SK-N-MC (cell line): ENCODE measurements around the gene SIT1.
"Not testable (repeated sequence)": the region's sequence is repeated elsewhere in the genome, so short reads cannot be mapped to it uniquely, and the experiment has no call there.

ENCODE experiments used
- DNase-seq: peaks from one replicate; pipeline ENCODE4 v3.0.0-alpha.2; 2011; ENCODE audit warnings: low read depth, low spot score
- H3K27ac ChIP-seq: fragments of 200-600 bp; sonication (generic); 2 replicates; pipeline ENCODE4 v1.5.1; 2016; ENCODE audit warnings: mixed run types
- H3K36me3 ChIP-seq: fragments of 200-600 bp; sonication (generic); 2 replicates; pipeline ENCODE4 v1.6.1; 2017; ENCODE audit warnings: antibody characterized with exemption, low read length, mixed read lengths; ENCODE audit not compliant: insufficient read depth
- H3K4me3 ChIP-seq: fragments of 200-600 bp; sonication (generic); 2 replicates; pipeline ENCODE4 v1.5.1; 2016
- H3K9ac ChIP-seq: fragments of 200-600 bp; sonication (generic); 2 replicates; pipeline ENCODE4 v1.8.0; 2017; ENCODE audit warnings: mixed run types, mixed read lengths; ENCODE audit not compliant: insufficient read length
- H3K9me3 ChIP-seq: fragments of 200-600 bp; sonication (generic); 2 replicates; pipeline ENCODE4 v1.6.1; 2017; ENCODE audit warnings: low read depth, mild to moderate bottlenecking, antibody characterized with exemption, low read length, moderate library complexity, mixed read lengths
- EZH2 ChIP-seq: fragments of 200-600 bp; sonication (generic); IDR thresholded peaks from one replicate; pipeline ENCODE4 v1.6.1; 2017; ENCODE audit warnings: antibody characterized with exemption
- FOXP2 ChIP-seq: optimal IDR thresholded peaks from 2 replicates; pipeline ENCODE3; 2011; ENCODE audit warnings: mild to moderate bottlenecking, moderate library complexity; ENCODE audit not compliant: insufficient read depth; ENCODE audit errors: extremely low read length, control extremely low read depth
- POLR2AphosphoS5 ChIP-seq: IDR thresholded peaks from 2 replicates; pipeline ENCODE4 v1.6.1; 2012; ENCODE audit warnings: mild to moderate bottlenecking, low read depth, low read length, borderline replicate concordance

Gene SIT1

DNA sequence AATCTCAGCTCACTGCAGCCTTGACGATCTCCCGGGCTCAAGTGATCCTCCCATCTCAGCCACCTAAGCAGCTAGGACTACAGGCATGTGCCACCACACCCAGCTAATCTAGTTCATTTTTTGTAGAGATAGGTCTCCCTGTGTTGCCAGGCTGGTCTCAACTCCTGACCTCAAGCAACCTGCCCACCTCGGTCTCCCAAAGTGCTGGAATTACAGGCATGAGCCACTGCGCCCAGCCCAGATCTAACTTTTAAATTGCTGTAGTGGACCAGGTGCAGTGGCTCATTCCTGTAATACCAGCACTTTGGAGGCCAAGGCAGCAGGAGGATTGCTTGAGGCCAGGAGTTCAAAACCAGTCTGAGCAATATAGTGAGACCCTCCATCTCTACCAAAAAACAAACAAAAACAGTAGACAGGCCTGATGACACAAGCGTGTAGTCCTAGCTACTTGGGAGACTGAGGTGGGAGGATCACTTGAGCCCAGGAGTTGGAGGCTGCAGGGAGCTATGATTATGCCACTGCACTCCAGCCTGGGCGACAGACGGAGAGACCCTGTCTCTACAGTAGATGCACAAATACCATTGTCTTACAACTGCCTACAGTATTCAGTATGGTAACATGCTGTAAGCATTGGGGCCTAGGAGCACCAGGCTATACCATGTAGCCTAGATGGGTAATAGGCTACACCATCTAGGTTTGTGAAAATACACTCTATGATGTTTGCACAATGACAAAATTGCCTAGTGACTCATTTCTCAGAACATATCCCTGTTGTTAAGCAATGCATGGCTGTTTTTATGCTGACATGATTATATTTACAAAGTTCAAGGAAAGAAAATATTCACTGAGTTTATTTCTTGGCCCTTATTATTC lies 1.5 kb upstream of the SIT1 start:
- Histone ChIP-seq H3K36me3 (no peaks in the 10 kb centered on the region), H3K4me3 (no peak overlapping the region), H3K9ac (no peak overlapping the region), H3K9me3 (no peaks in the 10 kb centered on the region), H3K27ac (no peak overlapping the region)
- TF ChIP-seq POLR2AphosphoS5 (no peak), FOXP2 (no peak), EZH2 (no peak)
- no peak for DNase-seq

DNA sequence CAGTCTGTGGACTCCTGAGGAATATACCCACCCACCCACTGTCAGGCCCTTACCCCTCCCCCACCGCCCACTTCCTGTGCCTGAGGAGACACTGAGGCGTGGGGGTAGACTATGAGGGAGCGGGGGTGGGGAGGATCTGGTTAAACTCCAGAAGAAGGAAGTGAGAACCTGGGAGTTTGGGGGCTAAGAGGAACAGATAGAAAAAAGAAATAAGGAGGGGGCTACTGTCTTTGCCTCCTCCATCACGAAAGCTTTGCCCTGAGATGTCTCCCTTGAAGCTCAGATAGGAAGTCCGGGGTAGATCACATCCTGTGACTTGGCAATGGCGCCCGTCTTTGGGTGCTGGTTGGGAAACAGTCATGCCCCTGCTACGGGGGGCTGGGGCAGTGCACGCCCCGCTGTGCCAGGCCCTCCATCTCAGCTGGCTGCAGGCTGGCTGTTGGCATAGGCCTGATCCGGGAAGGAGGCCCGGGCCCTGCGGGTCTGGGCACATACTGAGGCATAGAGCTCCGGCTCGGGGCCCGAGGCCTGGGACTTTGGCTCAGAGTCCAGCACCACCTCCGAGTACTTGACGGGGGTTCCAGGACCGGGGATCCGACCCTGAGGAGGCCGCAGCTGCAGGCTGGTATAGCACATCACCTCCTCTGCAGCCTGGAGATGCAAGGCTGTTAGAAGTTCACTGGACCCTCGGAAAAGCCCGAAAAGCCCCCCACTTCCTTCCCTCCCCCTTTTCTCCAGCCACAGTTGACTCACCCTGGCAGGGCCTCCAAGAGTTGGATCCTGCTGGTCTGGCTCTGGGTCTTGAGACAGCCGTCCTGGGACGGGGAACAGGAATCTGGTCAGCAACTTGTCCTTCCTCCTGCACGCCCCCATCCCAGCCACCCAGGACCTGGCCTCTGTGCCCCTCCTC lies 1.0 kb downstream of the SIT1 start:
- no peaks in the 10 kb centered on the region for H3K36me3 ChIP-seq
- no peak overlapping the region for H3K4me3 ChIP-seq
- no peak for DNase-seq
- H3K9me3 ChIP-seq: no peaks in the 10 kb centered on the region
- TF ChIP-seq POLR2AphosphoS5 (no peak), EZH2 (no peak), FOXP2 (no peak)
- H3K9ac ChIP-seq: no peak overlapping the region
- H3K27ac ChIP-seq: no peak overlapping the region

DNA sequence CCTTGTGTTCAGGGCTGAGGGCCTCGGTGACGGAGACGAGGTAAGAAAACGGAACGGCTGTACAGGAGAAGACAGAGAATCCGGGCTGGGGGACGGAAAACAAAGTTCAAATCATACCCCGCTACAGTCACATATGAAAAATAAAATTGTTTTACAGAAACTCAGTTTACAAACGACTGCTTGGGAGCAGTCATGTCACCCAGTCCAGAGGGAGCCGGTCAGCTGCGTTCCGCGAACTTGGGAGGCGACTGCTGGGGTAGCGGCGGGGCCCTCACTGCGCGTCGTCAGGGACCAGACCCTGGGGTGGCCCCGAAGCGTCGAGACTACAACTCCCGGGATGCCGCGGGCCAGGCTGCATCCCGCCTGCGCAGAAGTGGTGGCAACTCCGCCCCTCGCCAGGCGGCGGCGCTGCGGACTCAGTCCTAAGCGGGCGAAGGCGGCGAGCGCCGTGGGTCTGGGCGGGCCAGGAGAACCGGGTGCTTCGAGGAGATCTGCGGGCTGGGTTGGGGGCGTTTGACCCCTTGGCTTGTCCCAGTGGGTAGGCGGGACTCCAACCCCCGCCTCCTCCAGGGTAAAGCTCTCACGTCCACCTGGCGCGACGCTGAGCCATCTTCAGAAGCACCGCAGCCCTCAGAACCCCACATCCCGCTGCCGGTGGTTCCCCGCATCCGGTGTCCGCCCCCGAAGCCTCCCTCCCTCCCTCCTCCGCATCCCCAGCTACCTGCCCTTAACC lies 4.0 kb downstream of the SIT1 start:
- no peak for DNase-seq
- H3K9me3 ChIP-seq: no peaks in the 10 kb centered on the region
- peak overlapping the region; percentile 56 for H3K9ac ChIP-seq
- TF ChIP-seq POLR2AphosphoS5 (peak; percentile 69), FOXP2 (no peak), EZH2 (no peak)
- H3K4me3 ChIP-seq: peak overlapping the region; percentile 79
- H3K36me3 ChIP-seq: no peaks in the 10 kb centered on the region
- no peak overlapping the region for H3K27ac ChIP-seq

DNA sequence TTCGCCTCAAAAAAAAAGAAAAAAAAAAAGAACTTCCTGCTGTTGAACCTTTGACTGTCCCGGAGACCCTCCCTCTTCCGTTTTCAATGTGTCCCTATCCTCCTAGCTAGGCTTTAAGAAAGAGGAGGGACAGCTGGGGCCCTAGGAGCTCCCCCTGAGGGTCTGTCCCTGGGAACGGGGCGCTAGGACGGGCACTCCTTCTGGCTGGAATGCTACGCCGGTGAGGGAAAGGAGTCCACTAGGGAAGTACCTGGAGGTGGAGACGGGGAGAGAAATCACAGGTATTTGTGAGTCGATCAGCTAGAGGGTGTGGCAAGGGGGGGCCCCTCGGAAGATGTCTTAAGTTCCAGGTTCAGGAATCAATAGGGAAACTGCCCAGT lies 4.6 kb downstream of the SIT1 start:
- no peak for TF ChIP-seq FOXP2
- no peak for TF ChIP-seq EZH2
- no peak for TF ChIP-seq POLR2AphosphoS5
- Histone ChIP-seq H3K9me3 (no peaks in the 10 kb centered on the region), H3K27ac (no peak overlapping the region), H3K4me3 (peak overlapping the region; percentile 79), H3K9ac (peak overlapping the region; percentile 56), H3K36me3 (no peaks in the 10 kb centered on the region)
- DNase-seq: no peak

DNA sequence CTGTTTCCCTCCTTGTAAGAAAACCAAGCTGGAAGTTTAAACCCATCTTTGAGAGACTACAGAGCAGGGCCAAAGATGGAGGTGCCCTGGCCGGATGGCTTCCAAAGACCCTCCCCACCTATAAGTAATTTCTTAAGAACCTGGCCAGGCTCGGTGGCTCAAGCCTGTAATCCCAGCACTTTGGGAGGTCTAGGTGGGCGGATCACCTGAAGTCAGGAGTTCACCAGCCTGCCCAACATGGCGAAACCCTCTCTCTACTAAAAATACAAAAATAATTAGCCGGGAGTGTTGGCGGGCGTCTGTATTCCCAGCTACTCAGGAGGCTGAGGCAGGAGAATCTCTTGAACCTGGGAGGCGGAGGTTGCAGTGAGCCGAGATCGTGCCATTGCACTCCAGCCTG lies 5.0 kb downstream of the SIT1 start:
- H3K4me3 ChIP-seq, H3K36me3 ChIP-seq, DNase-seq, H3K9me3 ChIP-seq, H3K9ac ChIP-seq, H3K27ac ChIP-seq: not testable (repeated sequence)

DNA sequence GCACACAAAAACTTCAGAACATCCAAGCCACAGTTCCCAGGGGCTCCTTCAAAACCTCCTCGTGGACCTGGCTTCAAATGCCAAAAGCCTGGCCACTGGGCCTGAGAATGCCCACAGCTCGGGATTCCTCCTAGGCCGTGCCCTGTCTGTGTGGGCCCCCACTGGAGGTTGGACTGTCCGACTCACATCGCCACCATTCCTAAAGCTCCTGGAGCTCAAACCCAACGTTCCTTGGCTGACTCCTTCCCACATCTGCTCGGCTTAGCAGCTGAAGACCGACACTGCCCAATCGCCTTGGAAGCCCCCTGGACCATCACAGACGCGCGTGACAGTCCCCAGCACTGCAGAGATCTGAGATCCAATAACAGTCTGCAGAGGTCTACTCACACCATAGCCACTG lies 7.7 kb downstream of the SIT1 start:
- DNase-seq: no peak
- no peak for TF ChIP-seq FOXP2
- TF ChIP-seq EZH2: no peak
- TF ChIP-seq POLR2AphosphoS5: no peak
- H3K9me3 ChIP-seq: no peaks in the 10 kb centered on the region
- no peak overlapping the region for H3K4me3 ChIP-seq
- H3K27ac ChIP-seq: no peak overlapping the region
- H3K9ac ChIP-seq: no peak overlapping the region
- no peaks in the 10 kb centered on the region for H3K36me3 ChIP-seq

DNA sequence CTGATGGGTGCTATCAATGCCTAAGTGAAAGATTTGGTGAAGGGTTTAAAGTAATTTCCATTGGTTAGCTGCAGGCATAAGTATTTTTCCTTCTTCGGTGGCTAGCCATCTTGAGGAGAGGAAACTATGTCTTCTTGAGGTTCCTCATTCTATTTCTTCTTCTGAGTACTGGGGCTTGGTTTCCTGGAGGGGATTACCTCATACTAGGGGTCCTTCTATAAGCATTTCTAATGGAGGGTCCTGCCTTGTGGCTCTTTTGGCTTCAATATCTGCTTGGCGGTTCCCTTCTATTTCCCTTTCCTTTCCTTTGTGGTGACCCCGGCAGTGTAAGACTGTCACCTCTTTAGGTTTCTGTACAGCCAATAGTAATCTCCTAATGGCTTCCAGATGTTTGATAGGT lies 9.3 kb downstream of the SIT1 start:
- not testable (repeated sequence) for H3K36me3 ChIP-seq, H3K27ac ChIP-seq, DNase-seq, H3K9ac ChIP-seq, H3K9me3 ChIP-seq, H3K4me3 ChIP-seq

DNA sequence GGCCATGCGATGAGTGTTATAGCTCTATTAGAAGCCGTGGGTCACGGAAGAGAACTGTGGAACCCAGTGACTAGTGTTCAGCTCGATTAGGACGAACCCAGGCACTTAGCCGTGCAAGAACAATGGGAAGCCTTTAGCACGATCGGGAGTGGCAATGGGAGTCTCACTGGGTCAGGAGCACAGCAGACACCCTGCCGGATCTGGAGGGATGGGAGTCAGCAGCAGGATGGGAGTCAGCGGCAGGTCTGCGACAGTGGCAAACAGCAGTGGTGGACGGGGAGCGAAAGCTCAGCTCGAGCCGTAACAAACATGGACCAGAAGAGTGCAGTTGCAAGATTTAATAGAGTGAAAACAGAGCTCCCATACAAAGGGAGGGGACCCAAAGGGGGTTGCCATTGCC lies 10.3 kb downstream of the SIT1 start:
- not testable (repeated sequence) for H3K27ac ChIP-seq, H3K9me3 ChIP-seq, H3K4me3 ChIP-seq, DNase-seq, H3K9ac ChIP-seq, H3K36me3 ChIP-seq
